Testis (tissue), 2 donors: Measurements from ENCODE around the gene RPRD2.

Experiments
- POLR2A ChIP-seq: fragments of 450-650 bp; IDR thresholded peaks from one replicate; pipeline ENCODE4 v1.6.1; 2017; ENCODE audit warnings: antibody characterized with exemption, mild to moderate bottlenecking, moderate library complexity
- TF ChIP-seq, protein P1 (sequence below), 3 experiments: fragments of 450-650 bp in 2 of 3; fragments of 200-600 bp in 1 of 3; sonication (generic) in 1 of 3; IDR thresholded peaks; one replicate each; pipeline ENCODE4 v1.5.1; 2016 to 2019; ENCODE audit warnings: antibody characterized with exemption in 3 of 3, mild to moderate bottlenecking in 2 of 3, moderate library complexity in 1 of 3

DNA sequence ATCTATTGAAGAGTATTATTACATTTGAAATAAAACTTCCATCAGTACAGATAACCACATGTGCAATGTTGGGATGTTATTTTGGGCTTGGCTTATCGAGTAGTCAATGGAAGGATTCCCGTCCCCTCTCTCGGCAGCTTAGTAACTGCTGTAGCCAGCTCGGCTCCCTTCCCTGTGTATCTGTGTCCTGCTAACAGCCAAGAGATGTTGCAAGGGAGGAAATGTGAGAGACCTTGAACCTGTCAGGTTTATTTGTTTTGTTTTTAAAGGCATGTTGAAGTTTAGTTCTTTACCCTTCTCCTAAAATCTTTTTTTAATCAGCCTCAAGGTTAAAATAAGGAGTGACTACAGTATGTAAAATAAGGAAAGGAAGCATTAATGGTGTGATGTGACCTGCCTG lies 109.7 kb downstream of the RPRD2 start:
- no peak for TF ChIP-seq POLR2A
- TF ChIP-seq, protein P1, sequence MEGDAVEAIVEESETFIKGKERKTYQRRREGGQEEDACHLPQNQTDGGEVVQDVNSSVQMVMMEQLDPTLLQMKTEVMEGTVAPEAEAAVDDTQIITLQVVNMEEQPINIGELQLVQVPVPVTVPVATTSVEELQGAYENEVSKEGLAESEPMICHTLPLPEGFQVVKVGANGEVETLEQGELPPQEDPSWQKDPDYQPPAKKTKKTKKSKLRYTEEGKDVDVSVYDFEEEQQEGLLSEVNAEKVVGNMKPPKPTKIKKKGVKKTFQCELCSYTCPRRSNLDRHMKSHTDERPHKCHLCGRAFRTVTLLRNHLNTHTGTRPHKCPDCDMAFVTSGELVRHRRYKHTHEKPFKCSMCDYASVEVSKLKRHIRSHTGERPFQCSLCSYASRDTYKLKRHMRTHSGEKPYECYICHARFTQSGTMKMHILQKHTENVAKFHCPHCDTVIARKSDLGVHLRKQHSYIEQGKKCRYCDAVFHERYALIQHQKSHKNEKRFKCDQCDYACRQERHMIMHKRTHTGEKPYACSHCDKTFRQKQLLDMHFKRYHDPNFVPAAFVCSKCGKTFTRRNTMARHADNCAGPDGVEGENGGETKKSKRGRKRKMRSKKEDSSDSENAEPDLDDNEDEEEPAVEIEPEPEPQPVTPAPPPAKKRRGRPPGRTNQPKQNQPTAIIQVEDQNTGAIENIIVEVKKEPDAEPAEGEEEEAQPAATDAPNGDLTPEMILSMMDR (IDR thresholded peaks at IDR 0.05), result no peak
